Activated CD4-positive, CD25-positive, alpha-beta regulatory T cell treated with anti-CD3 and anti-CD28 coated beads, Interleukin-2, amount 50 U/mL, for 16 hours (primary cell): Measurements from ENCODE around the gene PNMA8C.
"Not testable (repeated sequence)": the region's sequence is repeated elsewhere in the genome, so short reads cannot be mapped to it uniquely, and the experiment has no call there.

Experiments
- DNase-seq: peaks from one replicate; pipeline ENCODE4 v3.0.0-alpha.2; 2020; ENCODE audit warnings: low read depth, low spot score

PNMA8C gene

GRCh38 chr19:46411925-46412649 lies 16.6 kb downstream of the PNMA8C start:
- DNase-seq = no peak

GRCh38 chr19:46411088-46411924 lies 17.4 kb downstream of the PNMA8C start:
- no peak for DNase-seq

- no peak for DNase-seq
These were observed 18.3 kb downstream of the PNMA8C start for GRCh38 chr19:46410205-46411087.

GRCh38 chr19:46409191-46409590 lies 19.5 kb downstream of the PNMA8C start:
- no peak for DNase-seq

GRCh38 chr19:46408664-46409039 lies 20.1 kb downstream of the PNMA8C start:
- DNase-seq = no peak

GRCh38 chr19:46407856-46408663 lies 20.7 kb downstream of the PNMA8C start:
- DNase-seq = no peak

GRCh38 chr19:46406976-46407375 lies 21.8 kb downstream of the PNMA8C start:
- DNase-seq = no peak

GRCh38 chr19:46404753-46405468 lies 23.8 kb downstream of the PNMA8C start:
- DNase-seq = no peak

- DNase-seq = no peak
These were observed 24.5 kb downstream of the PNMA8C start for GRCh38 chr19:46404055-46404752.

- DNase-seq = no peak
These were observed 26.0 kb downstream of the PNMA8C start for GRCh38 chr19:46402725-46403124.

GRCh38 chr19:46397801-46398479 lies 30.8 kb downstream of the PNMA8C start:
- not testable (repeated sequence) for DNase-seq

- no peak for DNase-seq
These were observed 34.3 kb downstream of the PNMA8C start for GRCh38 chr19:46394402-46394797.

GRCh38 chr19:46393456-46394401 lies 35.0 kb downstream of the PNMA8C start:
- no peak for DNase-seq

GRCh38 chr19:46392837-46393236 lies 35.9 kb downstream of the PNMA8C start:
- no peak for DNase-seq

- DNase-seq = no peak
These were observed 36.4 kb downstream of the PNMA8C start for GRCh38 chr19:46392252-46392801.

- no peak for DNase-seq
These were observed 37.2 kb downstream of the PNMA8C start for GRCh38 chr19:46391296-46392251.

- no peak for DNase-seq
These were observed 37.9 kb downstream of the PNMA8C start for GRCh38 chr19:46390866-46391265.
